HT-29 (cell line): Measurements from ENCODE around the gene DMAC2L. TPM values are rescaled to one million over a fixed set of nuclear protein-coding genes. Genes with fewer than 3 reads are reported as not detected.

Source experiments
- small RNA-seq: library from RNA; depleted of rRNA; stranded (forward); fragments of <200 nt; gene quantifications from one replicate; pipeline ENCODE3, GENCODE V24; 2014
- total RNA-seq: library from RNA; depleted of rRNA; stranded (reverse); fragments of >200 nt; shearing (Covaris generic); gene quantifications from 2 replicates; pipeline ENCODE4 v1.2.3, GENCODE V29; 2014; rRNA removed

The DMAC2L gene
- total RNA-seq, 1 experiment from 2014 or later: 4.1 TPM

Small RNA genes within 50 kb of the gene (small RNA-seq; reads per million reads assigned to genes)
- not detected for gene MIR4504

Other genes starting within 250 kb of the DMAC2L start
- 5.9 and 6.4 TPM in 2 replicates for gene VCPKMT, start 195.8 kb upstream of the DMAC2L start, total RNA-seq
- gene SOS2, start 80.7 kb upstream of the DMAC2L start, total RNA-seq: 2.4 and 5.1 TPM in 2 replicates
- 13.2 and 17.1 TPM in 2 replicates for gene L2HGDH, start 95 bp upstream of the DMAC2L start, total RNA-seq
- gene CDKL1, start 84.6 kb downstream of the DMAC2L start, total RNA-seq: 5.5 and 12.9 TPM in 2 replicates
- gene MAP4K5, start 220.2 kb downstream of the DMAC2L start, total RNA-seq: 29.2 and 34.1 TPM in 2 replicates
- gene ATL1, start 247.8 kb downstream of the DMAC2L start, total RNA-seq: 0.28 and 1.6 TPM in 2 replicates